ENCODE data around the gene SLC35B3.
"Not testable (repeated sequence)": the region's sequence is repeated elsewhere in the genome, so short reads cannot be mapped to it uniquely, and the experiment has no call there.

Gene SLC35B3

GRCh38 chr6:8405946-8406345 is 29.4 kb downstream of the SLC35B3 start:
- DNase-seq, result not testable (repeated sequence)

DNA sequence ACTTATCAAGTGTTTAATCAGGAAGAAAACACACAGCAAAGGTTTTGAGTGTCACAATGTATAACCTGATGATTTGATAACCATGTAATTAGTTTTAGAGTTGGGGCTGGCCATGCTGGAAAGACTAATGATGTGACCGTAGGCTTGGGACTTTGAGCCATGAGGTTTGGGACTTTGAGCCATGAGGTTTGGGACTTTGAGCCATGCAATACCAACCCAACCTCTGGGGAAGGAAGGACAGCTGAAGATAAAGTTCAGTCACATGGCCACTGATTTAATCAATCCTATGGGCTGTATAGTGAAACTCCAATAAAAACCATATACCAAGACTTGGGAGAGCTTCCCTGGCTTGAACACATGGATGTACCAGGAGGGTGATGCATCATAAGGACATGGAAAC is 32.8 kb downstream of the SLC35B3 start:
- no peak for DNase-seq

GRCh38 chr6:8400663-8401062 is 34.7 kb downstream of the SLC35B3 start:
- no peak for DNase-seq

DNA sequence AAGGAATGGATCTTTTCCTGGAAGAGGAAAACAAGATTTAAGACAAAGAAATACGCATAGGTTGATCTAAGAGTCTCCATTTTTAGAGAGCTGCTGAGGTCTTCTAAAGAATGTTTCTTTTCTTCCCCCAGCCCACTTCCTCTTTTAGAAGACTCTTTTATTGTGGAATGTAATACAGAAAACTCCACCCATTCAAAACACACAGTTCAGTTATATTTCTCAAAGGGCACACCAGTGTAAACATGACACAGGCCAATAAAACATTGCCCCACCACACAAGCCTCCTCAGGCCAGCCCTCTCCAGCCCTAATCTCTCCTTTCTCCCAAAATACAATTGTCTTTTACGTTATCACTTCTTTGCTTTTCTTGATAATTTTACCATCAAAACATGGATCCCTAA is 42.8 kb downstream of the SLC35B3 start:
- no peak for DNase-seq

GRCh38 chr6:8391934-8392333 is 43.4 kb downstream of the SLC35B3 start:
- DNase-seq, result no peak

DNA sequence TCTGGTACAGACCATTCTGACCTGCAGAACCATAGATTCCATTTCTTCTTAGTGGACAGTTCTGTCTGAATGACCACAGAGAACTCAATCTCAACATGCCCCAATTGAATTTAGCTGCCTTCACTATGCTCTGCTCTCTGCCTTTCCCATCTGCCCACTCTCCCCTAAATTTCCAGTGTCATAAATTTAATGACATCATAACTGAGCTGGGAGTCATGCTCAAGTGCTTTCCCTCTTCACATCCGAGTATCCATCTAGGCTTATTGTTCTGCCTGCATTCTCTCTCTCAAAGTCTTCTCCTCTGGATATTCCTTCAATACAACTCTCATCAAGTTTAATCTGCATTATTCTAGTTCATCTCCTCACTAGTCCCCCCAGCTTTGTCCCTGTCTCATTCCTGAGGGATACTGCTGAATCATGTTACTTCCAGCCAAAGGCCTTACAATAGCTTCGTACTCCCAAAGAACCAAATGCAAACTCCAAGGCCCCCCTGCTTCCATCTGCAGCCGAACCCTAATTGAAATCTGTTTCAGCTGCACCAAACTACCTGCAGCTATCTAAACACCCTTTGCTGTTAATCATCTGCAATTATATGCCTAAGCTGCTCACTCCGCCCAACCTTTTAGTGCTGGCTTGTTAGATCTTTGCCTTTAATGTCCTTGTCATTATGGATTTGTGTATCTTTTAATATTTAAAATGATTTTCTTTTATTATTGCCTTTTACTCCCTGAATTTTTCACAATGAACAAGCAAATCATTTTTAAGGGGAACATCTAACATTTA is 46.1 kb downstream of the SLC35B3 start:
- no peak for DNase-seq

DNA sequence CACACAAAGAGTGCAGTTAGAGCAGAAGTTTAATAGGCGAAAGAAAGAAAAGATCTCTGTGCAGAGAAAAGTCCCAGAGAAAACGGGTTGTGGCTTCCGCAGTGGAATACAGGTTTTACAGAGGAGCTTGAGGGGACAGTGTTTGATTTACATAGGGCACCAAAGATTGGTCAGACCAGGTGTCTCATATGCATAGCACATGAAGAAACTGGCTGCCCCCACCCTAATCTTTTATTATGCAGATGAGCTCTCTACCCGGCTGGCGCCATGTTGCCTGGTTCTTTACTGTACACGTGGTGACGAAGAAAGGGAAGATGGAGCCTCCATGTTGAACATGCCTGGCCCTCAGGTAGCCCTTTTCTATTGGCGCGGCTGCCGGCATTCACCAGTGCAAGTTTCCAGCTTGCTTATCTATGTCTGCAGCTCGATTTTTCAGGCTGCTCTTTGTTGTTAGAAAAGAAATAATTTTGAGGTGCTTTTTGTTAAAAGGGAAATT is 47.4 kb downstream of the SLC35B3 start:
- DNase-seq, result no peak

DNA sequence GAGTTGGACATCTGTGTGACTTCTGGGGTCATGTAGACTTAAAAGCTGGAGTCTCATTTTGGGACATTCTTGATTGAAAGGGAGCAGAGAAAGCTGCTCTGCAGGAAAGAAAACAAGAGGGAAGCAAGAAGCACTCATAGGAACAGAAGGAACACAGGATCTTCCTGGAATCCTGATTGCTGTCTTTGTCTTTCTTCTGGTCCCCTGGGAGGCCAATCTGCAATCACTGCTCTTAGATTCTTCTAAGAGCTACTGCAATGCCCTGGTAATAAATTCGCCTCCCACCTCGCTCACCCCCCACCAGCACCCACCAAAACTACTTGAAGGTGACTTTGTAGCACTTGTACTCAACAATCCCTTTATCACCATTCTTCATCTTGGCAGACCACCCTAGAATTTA is 51.8 kb downstream of the SLC35B3 start:
- no peak for DNase-seq

DNA sequence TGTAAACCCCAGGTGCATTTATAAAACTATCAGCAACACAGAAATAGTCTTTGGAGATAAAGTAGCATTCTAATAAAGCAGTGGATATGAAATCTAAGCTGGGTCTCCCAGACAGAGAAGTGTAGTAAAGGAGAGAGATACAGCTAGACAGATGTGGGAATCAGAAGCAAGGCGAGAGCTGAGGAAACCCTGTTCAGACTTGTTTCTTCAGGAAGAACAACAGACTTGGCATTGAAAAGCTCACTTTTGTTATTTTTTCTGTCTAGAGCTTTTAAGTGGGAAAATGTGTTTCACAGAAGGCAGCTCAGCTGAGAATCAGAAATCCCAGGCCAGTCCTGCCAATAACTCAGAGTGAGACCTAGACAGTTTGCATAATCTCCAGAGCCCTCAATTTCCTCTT is 52.9 kb downstream of the SLC35B3 start:
- no peak for DNase-seq

GRCh38 chr6:8375916-8376315 is 59.4 kb downstream of the SLC35B3 start:
- no peak for DNase-seq

All from CD4-positive, alpha-beta T cell treated with Interleukin-17A for 4 hours (primary cell).